ENCODE measurements around the gene CRACR2A.

GRCh38 chr12:3641428-3642018 is 111.4 kb downstream of the CRACR2A start:
- TF ChIP-seq GTF2F1 (IDR thresholded peaks at IDR 0.05; ENCODE audit: low read length) (no peak), ESRRA (CRISPR knock-in tag; IDR thresholded peaks at IDR 0.05; ENCODE audit: low read depth) (no peak)

Measured in HepG2 (cell line).